Hematopoietic multipotent progenitor cell (in vitro differentiated cells): Measurements from ENCODE around the gene TMEM72. TPM values are rescaled to one million over a fixed set of nuclear protein-coding genes. Genes with fewer than 3 reads are reported as not detected.

ENCODE experiments used
- DNase-seq, 3 donors: peaks; one replicate each; pipeline ENCODE4 v3.0.0-alpha.2; 2011 to 2015; ENCODE audit warnings: low read depth in 2 of 3, low spot score in 2 of 3
- total RNA-seq: library from RNA; depleted of rRNA; stranded (reverse); fragments of >200 nt; gene quantifications from one replicate; pipeline ENCODE4 v1.2.3, GENCODE V29; 2012

The TMEM72 gene
- total RNA-seq, 1 donor = 3.8 TPM

DNA sequence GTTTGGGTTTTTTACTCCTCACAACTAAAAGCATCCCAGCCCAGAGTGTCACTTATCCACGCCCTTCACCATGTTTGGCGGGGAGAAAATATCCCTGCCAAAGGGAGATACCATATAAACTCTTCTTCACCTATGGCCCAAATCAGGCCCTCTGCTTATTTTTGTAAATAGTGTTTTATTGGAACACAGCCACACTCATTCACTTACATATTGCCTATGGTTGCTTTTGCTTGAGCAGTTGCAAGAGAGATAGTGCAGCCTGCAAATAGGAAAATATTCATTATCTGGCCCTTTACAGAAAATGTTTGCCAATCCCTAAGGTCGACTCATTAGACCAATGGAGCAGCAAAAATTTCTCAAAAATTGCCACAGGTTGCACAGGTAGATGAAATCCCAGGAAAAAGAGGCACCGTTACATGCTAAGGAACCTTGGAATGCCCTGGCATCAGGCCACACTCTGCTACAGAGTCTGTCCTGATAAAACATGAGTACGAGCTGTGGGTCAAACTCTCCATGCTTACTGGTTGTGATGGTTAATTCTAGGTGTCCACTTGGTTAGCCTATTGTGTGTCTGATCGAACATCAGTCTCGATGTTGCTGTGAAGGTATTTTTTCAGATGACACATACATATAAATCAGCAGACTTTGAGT lies 40.6 kb downstream of the TMEM72 start:
- DNase-seq = no peak

DNA sequence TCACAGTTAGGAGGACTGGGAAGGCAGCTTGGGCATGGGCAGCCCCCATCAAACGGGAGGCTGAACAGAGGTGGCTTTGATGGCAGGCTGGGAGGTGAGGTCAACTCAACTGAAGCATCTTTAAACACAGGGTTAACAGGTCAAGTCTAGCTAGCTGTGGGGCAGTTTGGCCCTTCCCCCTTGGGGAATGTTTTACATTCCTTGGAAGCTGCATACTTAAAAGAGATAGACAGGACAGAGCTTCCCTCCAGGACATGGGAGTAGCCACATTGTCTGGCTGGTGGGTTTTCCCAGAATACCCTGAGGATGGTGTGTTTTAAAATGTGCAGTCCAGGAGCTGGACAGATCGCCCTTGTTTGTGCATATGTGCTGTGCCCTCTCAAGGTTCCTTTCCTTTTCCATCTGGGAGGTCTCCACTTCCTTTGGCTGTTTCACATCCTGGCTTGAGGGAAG lies 41.7 kb downstream of the TMEM72 start:
- no peak for DNase-seq

DNA sequence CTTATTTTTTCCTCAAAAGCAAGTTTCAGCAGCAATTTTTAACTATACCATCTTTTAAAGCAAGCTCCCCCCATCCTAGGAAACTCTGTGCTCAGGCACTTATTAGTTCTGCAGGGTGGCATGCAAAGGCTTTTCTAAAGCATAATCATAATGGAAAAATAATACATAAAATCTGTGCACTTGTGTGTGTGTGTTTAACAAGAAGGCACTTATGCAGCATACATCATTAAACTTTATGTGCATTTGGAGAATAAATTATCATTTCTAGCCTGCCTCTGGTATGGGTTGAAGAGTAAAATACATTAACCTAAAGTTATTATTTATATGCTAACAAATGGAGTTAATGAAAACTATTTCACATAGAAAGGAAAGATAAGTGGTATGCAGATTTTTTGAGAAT lies 42.9 kb downstream of the TMEM72 start:
- DNase-seq = no peak

GRCh38 chr10:44954962-44955361 lies 43.8 kb downstream of the TMEM72 start:
- DNase-seq = no peak

- no peak for DNase-seq
These were observed 44.4 kb downstream of the TMEM72 start for GRCh38 chr10:44955413-44956070.

DNA sequence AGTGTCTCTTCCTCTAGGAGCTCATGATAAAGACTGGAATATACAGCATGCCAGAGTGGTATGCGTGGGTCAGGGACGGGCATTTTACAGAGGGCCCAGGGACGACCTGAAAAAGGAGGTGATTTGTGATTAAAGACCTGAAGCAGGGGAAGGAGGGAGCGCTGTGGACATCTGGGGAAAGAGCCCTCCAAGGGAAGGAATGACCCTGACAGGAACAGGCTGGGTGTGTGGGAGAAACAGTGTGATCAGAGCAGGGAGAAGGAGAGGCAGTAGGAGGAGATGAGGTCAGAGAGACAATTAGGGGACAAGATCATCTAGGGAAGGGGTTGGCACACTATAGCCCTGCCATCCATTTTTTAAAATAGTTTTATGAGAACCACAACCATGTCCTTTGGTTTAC lies 45.1 kb downstream of the TMEM72 start:
- DNase-seq = no peak

DNA sequence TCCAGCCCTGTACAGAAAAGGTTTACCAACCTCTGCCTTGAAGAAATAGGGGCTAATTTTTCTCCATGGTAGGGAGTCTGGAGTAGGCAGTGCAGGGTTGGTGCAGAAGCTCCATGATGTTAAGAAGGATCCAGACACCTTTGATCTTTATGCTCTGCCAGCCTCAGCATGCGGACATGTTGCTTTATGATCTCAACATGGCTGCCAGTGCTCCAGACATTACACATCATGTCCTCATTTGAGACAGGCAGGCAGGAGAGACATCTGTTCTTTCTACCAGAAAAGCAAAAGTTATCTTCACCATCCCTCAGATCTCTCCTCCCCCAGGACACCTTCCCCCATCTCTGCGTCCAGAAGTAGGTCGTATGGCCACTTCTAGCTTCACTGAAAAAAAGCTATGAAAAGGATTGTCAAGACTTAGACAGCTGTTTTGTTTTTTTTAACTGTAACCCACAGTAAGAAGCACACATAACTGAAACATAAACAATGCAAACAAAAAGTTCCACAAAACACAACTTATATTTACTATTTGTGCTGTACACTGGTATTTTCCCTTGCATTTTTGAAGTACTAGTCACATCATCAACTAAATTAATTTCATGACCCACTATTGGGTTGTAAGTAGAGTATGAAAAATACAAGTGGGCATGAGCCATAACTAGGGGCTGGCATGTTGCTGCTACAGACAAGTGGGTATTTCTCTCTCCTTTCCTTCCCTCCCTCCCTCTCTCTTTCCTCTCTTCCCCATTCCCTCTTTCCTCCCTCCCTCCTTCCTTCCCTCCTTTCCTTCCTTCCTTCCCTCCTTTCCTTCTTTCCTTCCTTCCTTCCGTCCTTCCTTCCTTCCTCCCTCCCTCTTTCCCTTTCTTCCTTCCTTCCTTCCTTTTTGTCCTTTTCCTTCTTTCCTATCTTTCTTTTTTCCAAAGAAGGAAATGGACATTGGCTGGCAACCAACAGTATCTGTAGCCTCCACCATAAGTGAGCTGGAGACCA lies 45.9 kb downstream of the TMEM72 start:
- DNase-seq = no peak

GRCh38 chr10:44958196-44958897 lies 47.2 kb downstream of the TMEM72 start:
- no peak for DNase-seq

DNA sequence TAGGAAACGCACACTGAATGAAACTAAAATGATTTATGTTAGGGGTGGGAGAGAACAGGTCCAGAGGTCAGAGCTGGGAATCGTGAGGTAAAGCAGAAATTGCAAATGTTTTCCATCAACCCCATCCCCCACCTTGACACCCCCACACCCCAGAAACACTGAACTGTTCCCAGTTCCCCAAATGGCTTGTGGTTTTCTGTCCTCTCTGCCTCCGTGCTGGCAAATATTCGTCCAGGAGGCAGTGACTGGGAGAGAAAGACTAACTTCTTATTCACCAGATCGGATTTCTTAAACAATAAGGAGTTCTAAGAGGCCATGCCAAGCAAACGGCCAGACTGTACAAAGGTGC lies 47.7 kb downstream of the TMEM72 start:
- no peak for DNase-seq

DNA sequence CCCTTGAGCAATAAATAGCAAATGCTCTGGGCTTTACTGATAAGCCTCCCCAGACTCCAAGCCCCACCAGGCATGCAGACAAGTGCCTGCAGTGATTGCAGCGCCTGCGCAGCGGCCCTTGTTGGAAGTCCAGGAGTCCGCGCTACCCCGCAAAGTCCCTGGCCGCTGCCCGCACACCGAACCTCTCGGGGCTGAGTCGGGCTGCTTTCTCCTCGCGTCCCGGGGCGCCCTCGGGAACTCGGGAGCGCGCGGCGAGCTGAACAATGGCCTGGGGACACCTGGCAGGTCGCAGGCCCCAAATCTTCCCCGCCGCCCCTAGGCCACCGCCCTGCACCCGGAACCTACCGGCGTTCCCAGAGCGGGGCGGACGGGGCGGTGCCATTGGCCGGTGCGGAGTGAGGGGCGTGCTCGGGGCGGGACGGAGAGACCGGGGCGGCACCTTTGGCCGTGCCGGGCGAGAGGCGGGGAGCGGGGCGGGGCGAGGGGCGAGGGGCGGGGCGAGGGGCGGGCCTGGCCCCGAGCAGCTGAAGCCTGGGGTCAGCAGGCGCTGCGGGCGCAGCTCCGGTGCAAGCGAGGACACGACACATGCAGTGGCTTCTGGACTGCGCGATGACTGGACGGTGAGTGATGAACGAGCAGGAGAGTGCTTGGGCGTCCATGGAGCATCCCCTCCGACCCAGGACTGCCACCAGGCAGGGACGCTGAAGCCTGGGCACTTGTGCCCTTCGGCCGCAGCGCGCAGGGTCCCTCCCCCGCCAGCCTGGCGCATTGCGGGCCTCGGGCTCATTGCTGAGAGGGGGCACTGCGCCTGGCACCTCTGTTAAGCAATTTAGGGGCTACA lies 48.3 kb downstream of the TMEM72 start, which contains the start of gene RASSF4:
Gene RASSF4 (plus strand): TSS at position 556 of the 841 bp plus-strand sequence. CDS start 10,401 bp downstream, outside the sequence.
- peak; percentile 60 to 89 (median 85) for DNase-seq

- DNase-seq = no peak
These were observed 48.9 kb downstream of the TMEM72 start for GRCh38 chr10:44960088-44960460.

- no peak for DNase-seq
These were observed 49.5 kb downstream of the TMEM72 start for GRCh38 chr10:44960482-44961229.

DNA sequence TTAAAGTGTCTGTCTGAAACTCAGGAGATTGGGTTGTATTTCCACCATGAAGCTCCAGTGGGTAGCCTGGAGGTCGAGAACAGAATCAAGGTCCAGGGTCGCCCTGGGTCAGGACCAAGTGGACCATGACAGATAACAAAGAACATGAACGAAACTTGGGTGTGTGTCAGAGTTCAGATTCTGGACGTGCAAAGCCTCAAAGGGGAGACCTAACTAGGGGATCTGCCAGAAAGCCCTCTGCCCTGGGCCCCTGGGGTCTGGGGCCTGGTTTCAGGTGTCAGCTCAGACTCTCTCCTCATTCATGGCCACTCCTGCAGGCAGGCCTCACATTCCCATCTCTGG lies 50.1 kb downstream of the TMEM72 start:
- no peak for DNase-seq

DNA sequence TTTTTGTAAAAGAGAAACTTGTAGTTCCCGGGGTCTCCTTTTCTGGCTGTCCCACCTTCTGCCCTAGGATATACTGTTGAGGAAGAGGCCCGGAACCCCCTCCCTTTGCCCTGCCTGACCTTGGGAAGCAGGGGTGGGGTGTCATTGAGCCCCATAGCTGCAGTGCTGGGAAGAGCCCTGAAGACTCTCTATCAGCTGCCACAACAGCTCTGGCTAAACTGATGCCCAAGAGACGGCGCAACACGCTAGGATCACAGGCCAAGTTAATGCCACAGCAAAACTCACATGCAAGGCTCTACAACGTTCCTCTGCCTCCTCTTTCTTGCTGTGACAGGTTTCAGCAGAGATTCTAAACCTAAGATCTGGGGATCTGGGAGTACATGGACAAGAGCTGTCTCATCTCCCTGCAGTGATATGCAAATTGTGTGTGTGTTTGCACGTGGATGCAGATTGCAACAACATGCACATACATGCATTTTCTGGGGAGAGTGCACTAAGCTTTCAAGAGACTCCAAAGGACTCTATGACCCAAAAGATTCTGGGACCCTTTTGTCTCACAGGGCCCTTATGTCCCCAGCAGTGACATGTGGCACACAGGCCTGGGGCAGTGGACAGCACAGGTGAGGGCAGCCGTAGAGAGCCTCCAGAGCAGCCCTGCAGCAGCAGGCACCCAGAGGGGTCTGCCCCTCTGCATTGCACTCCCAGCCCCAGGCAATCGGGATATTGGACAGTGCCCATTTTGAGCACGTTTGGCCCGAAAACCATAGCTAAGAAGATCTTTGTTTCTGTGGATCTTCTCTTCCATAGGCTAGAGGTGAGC lies 51.0 kb downstream of the TMEM72 start:
- no peak for DNase-seq

DNA sequence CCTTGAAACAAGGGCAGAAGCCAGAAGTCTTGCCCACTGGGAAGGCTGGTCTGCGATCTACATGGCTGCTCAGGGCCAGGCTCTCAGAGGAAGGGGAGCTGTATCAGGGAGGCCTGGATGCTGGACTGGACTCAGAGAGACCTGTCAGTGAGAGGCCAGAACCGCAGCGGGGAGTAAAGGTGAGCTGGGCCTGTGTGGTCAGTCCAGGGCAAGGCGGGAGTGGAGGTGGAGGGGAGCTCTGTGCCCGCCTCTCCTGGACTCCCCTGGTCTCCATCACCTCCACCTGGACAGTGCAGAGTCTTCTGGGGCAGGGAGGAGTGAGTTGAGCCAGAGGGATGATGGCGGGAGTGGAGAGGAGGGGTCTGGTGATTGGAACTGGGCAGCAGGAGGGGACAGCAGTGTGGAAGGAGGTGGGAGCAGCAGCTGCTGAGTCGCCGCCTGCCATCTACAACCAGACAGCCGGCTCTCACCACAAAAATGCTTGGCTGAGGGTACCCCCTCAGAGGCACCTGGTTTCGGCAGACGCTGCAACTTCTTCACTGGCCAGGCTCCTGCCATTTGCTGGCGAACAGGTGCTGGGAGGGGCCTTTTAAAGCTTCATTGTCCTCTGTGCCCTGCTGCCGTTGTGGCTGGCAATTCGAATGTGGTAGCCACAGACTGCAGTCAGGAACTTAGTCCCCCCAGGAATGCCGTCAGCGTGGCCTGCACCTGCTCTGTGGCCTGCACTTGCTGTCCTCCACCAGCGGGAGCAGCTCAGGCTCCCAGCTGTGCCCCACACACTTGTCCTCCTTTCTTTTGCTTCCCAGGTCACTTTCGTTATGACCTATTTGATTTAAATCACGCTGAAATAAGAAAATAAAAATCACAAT lies 52.0 kb downstream of the TMEM72 start:
- no peak for DNase-seq

DNA sequence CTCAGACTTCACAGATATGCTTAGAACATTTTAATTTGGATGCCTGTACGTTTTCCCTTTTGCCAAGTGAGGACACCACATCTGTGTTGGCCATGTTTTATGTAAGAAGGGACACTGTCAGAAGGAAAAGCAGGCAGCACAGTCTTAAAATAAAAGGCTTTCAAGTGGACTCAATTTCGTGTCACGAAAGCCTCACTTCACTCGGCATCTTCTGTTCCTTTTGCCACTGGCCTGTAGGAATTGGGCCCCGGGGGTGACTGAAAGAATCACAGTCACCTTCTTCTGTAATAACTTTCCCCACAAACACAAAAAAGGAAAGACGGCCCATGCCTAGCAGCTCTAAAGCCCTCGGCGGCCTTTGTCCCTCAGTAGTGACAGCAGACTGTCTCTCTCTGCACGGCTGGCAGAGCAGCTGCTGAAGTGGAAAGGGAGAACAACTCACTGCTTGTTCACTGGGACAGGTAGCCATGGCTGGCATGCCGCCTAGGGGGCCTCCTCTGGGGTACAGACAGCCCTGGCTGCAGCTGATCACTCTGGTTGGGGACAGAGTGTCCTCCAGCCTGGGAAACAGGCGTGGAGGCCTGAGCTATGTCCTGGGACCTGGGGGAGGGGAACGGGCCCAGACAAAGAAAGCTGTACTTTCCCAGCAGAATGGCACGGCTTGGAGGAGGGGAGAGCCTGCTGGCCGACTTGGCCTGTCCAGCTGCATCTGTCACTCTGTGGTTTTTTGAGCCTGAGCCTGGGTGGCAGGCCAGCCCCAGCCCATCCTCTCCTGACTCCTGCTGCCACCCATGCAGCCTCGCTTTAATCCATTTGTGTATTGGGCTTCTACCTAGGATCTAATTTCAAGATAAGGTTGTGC lies 52.9 kb downstream of the TMEM72 start:
- DNase-seq = no peak
